Activated CD4-positive, alpha-beta T cell treated with anti-CD3 and anti-CD28 coated beads, Interleukin-10, Interleukin-2, amounts not matched to agents 100 ng/mL and 50 ng/mL, durations not matched to agents 16 hours and 8 hours (primary cell): Measurements from ENCODE around the gene PPP1R2.

Source experiments
- DNase-seq: peaks from one replicate; pipeline ENCODE4 v3.0.0-alpha.2; 2020

The PPP1R2 gene

DNA sequence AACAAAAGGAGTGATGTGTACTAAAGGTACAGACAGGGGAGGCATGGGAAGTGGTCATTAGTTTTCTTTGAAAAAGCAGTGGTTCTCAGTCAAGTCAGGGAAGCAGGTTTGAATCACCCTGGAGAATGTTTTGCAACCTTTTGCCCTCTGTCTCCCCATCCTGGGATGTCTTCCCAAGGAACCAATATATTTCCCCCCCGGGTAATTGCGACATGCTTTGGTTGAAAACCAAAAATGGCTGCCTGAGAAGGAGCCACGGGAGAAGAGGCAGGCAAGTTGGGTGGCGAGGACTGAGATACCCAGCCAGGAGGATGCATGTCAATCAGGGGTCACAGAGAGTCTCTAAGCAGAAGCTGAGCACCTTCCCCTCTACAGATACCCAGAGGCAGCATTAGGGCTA, 20.2 kb upstream of the PPP1R2 start:
- no peak for DNase-seq

DNA sequence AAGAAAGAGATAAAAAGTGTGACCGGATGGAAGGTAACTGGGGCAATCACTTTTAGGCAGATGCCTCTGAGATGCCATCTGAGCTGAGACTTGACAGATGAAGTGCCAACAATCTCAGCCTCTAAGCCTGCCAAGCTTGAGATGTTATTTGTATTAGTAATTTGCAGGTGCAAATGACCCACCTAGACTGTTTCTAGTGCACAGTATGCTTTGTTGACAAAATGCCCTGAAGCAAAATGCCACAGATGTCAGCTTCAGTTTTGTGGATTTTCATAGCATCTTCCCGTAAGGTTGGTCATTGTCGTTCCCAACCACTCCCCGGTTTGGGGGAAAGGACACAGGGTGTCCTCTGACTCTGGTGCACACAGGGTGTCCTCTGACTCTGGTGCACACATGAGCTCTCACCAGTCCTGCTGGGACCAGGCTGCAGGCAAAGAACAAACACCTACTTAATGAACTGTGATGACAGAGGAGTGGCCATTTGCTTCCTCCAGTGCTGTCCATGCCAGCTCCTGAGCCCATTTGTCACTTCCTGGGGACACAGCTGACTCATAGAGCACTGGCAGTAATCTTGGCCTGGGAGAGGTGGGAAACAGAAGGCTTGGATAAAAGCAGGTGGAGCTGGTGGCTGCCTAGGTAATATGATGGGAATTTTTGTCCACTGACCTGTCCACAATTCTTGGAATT, 16.7 kb upstream of the PPP1R2 start:
- DNase-seq = no peak

DNA sequence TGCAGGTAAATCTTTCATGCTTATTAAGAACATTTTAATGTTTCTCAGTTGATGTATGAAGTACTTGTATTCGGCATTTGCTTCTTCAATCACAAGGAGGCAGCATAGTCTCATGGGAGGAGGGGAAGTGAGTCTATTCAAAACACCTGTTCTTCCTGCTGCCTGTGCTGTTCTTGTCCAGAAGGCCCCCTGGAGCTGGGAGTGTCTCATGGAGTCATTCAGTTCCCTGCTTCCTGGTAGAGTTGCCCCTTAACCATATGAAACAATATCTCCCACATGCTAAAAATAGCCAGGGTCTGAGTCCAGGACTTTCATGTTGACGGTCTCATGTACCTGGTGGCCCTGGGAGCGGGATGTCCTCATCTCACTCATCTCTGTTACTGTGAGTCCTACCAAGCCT, 15.5 kb upstream of the PPP1R2 start:
- peak; percentile 64 for DNase-seq

DNA sequence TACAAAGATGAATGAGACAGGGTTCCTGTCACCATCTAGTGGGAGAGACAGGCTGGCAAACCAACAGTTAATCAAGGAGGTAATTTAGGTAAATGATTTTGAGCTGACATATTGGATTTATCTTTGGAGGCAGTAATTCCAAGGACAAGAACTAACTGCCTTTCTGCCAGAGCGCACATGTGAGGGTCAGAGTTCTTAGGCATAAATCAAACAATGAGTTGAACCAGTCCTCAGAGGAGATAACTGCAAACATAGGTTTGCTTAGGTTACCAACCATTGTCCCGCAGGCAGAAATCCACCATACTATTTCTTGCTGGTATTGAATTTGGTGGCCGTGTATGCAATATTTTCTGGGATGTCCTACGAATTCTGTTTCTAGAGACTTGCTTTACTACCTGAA, 14.2 kb upstream of the PPP1R2 start:
- no peak for DNase-seq

DNA sequence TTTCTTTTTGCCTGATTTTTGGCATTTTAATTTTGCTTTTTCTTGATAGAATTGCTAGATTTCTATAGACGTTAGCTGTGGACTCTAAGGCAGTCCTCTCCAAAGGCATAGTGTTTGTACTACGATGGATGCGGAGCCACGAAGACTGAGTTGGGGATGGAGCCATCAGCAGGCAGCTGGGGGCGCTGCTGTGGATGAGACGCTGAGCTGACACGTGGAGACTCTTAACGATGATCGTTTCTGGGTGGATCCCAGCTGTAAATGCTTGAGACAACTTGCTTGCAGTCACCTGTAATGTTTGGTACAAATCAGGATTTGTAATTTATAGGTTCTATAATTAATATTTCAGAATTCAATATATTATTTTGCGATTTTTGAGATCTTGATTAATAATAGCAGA, 13.3 kb upstream of the PPP1R2 start:
- DNase-seq = no peak

DNA sequence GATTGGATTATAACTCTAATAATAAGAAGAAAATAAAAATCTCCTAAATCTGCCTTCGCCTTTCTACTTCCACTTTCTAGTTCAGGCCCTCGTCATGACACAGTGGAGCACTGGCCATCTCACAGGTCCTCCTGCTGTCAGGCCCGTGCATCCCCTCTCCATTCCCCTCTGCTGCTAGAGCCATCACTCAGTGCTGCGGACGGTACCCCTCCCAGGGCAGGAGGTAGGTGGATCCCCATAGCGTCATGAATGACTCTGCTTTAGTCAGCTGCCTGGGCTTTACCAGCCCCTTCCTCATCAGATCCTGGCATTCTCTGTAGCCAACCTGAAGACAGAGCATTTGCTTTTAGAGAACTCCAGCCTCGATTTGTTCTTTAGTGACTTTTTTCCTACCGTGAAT, 12.0 kb upstream of the PPP1R2 start:
- no peak for DNase-seq

DNA sequence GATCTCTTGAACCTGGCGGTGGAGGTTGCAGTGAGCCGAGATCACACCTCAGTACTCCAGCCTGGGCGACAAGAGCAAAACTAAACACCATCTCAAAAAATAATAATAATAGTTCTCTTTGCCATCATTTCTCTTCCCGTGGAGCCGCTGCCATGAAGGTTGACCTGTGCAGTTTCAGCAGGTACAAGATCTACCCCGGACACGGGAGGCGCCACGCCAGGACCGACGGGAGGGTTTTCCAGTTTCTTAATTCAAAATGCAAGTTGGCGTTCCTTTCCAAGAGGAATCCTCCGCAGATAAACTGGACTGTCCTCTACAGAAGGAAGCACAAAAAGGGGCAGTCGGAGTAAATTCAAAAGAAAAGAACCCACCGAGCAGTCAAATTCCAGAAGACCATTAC, 11.3 kb upstream of the PPP1R2 start:
- DNase-seq = no peak

DNA sequence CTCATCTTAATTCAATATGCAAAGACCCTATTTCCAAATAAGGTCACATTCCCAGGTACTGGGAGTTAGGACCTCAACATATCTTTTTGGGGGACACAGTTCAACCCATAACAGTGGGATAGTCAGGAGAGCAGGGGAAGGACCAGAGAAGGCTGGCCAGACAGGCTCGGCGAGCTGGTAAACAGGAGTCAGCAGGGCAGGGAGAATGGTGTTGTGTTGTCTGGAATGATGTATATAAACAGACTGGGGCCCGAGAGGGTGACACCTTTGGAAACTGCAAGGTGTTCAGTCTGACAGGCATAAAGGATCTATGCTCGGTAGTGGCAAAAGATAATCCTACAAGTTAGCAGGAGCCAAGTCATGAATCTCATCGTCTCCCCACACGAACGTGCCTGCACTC, 10.1 kb upstream of the PPP1R2 start:
- no peak for DNase-seq

DNA sequence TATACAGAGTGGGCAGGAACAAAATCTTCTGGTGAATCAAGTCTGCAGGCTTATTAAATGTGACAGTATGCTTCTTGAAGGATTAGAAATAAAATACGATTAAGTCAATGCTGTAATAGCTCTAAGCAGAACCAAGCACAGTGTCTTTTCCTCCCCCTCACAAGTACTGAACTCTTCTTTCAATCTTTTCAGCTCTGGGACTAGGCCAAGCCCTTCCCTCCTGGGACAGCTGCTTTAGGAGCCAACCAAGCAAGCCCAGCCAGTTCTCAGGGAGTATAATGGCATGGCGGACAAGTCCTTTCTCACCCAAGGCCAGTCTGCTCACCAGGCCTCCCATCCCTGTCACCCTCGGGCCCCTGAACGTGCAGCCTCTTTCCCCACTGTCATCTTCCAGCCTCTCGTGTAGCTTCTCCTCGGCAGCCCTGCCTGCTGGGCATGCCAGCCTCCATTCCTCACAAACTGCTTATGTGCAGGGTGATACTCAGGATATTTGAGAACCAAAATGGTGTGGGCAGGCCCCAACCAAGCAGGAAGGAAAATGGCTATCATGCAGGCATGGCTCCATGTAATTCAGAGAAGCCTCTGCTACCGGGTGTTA, 8.4 kb upstream of the PPP1R2 start:
- DNase-seq = no peak

DNA sequence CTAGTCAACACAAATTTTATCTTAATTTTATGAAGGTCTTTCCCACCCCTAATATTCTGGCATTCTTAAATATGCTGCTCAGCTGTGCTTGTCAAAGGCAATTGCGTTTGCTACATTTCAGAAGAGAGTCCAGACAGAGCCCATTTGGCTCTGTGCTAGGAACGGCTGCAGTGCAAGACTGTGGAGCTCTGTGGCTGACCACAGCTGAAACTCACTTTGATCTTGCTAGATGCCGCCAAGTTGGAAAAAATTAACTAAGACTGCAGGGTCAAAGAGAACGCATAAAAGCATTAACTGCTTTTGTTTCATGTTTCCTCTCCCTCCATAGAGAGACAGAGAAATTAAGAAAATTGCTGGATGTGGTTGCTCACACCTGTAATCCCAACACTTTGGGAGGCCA, 7.6 kb upstream of the PPP1R2 start:
- peak; percentile 45 for DNase-seq

DNA sequence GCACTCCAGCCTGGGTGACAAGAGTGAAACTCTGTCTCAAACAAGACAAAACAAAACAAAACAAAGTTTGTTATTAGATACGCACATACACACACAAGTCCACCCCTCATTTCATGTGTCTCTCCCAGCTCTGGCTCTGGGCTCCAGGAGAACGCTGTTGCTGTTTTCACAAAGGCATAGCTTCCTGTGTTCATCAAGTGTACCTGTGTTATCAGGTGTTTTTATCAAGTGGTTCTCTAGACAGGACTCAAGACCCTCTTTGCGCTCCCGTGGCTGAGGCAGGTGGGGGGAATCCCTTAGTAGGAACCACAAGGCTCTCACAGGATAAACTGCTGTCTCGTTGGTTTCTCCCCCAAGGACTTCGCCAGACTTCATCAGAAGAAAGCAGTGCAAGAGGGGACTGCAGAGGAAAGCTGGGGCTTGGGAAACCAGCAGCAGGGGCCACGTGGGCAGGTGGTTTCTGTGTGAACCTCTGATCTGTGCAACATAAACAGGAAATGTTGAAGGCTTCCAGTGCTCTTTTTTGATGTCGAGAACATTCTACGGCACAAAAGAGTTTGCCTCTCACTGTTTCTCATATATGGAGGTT, 6.9 kb upstream of the PPP1R2 start:
- peak; percentile 79 for DNase-seq

DNA sequence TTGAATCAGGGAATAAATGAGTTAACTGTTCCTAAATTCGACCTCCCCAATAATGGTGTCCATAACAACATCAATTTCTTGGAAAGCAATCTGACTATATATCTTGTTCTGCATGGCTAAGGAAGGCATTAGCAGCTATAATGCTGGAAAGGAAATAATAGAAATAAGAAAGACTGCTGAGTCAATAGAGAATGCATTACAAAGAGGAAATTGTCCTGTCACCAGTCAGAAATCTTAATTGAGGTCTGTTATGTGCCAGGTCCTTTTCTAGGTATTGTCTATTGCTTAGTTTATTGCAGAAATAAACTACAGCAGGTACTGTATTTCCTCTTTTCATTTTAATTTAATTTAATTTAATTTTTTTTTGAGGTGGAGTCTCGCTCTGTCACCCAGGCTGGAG, 5.9 kb upstream of the PPP1R2 start:
- DNase-seq = no peak

DNA sequence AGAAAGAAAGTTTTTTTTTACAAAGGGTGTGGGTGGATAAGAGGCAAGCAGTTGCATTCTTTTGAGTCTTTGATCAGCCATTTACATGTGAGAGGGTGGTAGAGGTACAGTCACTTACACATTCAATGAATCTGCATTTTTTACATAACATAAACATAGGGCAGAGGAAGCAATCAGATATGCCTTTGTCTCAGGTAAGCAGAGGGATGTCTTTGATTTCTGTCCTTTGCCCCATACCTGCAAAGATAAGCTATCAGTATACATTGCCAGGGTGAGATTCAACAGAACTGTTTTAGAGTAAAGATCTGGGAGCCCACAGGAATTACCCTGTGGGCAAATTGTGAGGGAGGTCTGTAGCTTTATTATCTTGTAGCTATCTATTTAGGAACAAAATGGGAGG, 5.4 kb upstream of the PPP1R2 start:
- no peak for DNase-seq

DNA sequence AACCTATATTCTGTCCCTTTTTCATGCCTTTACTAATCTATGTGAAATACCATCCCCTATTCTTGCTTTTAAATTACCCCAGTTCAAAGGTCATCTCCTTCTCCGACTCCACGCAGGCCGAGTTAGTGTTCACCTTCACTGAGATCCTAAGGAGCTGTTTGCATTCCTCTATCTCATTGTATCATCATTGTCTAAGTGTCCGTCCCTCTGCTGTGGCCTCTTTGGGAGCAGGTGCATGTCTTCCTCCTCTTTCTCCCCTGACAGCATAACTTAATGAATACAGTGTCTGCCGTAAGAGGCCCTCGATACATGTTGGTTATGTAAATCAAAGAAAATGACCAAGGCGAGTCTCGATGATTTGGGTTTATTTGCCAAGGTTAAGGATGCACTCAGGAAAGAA, 4.9 kb upstream of the PPP1R2 start:
- no peak for DNase-seq

DNA sequence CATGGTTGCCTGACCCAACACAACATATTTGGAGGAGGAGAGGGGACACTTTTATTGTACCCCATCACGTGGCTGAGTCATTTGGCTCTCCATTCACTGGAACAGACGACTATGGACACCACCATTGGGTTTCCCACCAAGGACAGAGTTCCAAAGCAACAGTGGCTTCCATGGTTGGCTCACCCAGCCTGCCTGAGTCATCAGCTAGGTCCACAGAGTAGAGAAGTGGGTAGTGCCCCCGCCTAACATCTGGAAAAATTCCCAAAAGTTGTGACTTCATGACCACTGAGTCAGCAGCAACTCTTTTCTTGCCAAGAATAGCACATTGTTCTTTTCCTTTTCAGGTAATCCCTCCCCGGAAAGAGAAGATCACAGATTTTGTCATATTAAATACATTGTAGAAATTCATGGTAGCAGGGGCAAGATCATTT, 3.0 kb upstream of the PPP1R2 start:
- peak; percentile 40 for DNase-seq

DNA sequence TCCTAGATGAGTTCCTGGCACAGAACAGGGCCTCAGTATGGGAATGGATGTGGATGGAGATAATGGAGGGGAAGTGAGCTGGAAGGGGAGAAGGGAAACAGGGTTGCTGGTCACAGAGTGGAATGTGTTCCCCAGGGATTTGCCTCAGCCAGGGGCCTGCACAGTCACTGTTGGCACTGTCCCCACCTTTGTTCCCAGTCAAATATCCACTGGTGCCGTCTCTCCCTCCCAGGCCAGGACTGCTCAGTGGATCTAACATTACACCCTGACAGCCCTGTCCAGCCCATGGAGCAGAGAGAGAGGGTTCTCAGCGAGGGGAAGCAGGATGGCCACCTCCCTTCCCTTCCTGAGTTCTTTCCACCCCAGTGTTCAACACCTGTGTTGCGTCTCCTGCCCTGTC, 1.5 kb upstream of the PPP1R2 start:
- DNase-seq = no peak

DNA sequence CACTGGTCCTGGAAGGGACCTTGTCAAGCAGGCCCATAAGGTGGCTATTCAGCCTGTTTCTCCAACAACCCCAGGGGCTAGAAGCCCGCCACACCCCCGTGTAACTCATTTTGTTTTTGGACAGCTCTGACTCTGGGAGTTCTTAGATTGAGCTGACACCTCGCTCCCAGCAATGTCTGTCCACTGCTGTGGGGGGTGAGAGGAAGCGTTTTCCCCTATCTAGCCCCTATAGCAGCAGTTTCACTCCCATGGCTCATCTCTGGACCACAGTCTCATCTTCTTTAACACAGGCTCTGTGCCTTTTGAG, 1.1 kb upstream of the PPP1R2 start:
- no peak for DNase-seq

DNA sequence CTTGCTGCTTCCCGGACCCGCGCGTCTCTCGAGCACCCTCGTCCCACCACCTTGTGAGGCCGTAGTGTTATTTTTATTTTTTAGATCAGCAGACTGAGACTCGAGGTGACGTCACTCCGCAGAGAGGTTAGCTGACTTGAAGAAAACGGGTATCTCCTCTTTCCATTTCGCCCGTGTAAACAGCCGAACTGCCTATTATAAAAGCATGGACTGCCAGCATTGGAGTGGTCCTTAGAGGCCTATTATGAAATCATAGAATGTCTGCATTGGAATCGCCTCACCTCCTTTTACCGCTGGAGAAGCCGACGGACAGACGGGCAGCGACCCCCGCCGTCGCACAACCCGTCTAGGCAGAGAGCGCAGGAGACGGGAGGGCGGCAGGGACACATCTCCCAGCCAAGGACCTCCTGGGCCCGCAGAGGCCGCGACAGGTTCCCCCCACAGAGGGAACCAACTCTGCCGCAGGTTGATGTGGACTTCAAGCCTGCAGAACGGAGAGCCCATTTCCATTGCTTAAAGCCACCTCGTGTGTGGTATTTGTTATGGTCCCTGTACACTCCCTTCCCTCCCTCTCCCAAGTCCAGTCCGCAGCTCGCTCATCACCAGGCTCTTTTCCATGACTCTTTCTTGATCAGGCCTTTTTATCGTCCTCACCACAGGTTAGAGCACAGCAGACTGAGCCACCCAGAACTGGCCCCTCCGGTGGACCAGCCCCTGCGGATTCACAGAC, 540 bp upstream of the PPP1R2 start:
- no peak for DNase-seq

DNA sequence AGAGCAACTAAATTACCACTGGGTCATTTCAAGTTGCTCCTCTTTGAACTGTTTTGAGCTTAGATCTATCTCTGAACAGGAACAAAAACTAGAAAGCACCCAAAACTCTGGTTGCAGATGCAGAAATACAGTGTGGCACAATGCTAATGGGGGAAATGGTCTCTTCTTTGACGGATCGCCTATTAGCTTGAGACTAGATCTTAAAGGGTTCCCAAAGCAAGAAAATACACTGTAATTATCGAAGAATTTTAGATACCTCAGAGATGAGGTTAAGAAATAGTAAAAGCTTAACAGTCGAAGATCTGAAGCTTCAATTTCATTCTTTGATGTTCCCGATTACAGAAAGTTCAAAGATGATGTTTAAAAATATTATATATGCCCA, 818 bp downstream of the PPP1R2 start:
- DNase-seq = no peak

DNA sequence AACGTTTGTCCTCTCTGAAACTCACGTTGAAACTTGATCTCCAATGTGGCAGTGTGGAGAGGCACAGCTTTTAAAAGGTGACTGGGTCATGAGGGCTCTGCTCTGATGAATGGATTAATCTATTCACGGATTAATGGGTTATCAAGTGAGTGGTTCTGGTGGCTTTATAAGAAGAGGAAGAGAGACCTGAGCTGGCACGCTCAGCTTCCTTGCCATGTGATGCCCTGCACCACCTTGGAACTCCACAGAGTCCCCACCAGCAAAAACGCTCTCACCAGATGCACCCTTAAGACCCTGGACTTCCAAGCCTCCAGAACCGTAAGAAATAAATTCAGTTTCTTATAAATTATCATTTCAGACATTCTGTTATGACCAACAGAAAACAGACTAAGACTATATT, 2.6 kb downstream of the PPP1R2 start:
- peak; percentile 41 for DNase-seq

DNA sequence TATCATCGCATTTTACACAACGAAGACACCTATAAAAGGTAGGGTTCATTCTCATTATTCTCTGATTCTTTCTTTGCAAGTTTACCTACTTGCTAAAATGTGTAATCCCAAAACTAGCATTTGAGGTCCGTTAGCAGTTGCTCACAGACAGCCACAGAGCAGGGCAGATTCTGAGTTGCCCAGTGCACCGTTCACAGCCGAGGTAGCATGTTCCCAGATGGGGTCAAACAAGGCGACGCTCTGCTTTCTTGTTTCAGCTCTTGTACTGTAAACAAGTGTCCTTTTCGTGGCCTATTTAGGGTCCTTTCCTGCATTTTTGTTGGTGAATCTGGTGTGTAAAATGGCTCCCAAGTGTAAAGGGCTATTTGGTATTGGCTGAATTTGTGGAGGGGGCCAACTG, 3.1 kb downstream of the PPP1R2 start:
- DNase-seq = peak; percentile 74

DNA sequence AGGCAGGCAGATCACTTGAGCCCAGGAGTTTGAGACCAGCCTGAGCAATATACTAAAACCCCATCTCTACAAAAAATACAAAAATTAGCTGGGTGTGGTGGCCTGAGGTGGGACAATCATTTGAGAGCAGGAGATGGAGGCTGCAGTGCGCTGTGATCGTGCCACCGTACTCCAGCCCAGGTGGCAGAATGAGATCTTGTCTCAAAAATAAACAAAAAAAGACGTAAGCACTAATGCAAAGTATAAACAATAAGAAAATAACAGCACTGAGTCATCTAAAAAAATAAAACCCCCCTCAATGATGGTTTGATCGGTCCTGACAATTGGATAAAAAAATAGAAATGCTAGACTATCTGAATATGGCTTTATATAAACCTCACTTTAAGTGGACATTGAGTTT, 3.6 kb downstream of the PPP1R2 start:
- DNase-seq = no peak

DNA sequence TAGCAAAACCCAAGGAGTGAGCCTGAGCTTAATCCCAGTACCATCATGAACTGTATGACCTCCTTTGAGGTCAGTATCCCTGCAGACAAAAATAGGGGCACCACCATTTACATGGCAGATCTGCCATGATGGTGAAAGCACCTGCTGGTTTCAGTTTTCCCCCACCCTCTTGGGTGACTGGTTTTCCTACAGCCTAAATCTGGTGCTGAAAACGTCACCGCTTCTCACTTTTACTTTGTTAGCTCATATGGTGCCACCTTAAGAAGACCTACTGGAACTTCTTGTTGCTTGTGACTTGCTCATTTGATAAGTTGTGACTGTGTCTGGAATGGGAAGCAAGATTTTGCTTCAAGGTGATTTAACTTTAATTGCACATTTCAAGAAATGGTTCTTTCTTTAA, 5.1 kb downstream of the PPP1R2 start:
- DNase-seq = peak; percentile 85

DNA sequence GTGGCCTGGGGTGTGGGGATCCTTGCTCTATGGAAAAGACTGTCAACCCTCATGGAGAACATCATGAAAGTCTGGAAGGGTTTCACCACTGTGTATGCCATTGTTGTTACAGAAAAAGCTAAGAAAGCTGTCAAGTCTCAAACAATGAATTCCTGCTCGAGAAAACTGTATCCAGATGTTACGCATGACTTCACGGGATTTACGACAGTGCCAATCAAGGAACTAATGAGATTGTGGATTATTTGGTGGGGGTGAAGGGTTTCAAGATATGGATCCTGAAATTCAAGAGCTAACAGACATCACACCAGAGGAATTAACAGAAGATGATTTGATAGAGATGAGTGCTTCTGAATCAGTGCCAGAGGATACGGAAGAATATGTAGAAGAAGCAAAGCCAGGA, 7.8 kb downstream of the PPP1R2 start:
- DNase-seq = no peak
